HCT116 (cell line): Measurements from ENCODE around the gene NSUN2. TPM values are rescaled to one million over a fixed set of nuclear protein-coding genes. Genes with fewer than 3 reads are reported as not detected.

Experiments used
- ATAC-seq: fragments of 200-7000 bp; cut with Tn5 transposase; 2 replicates; pipeline ENCODE4 v1.9.1; 2020; ENCODE audit warnings: mild to moderate bottlenecking, moderate library complexity
- BruUV-seq: library from RNA; stranded (reverse); fragments of 400-500 nt; replicated peaks from 2 replicates; lab custom pipeline; 2021; lab: Mats Ljungman, UMichigan
- CTCF ChIA-PET: fragments of 300-600 bp; sonication (Branson Sonifier 250); formaldehyde crosslinking; loops from one replicate; lab custom pipeline; 2021; ENCODE audit warnings: antibody characterized with exemption; lab: Charles Lee
- POLR2A ChIA-PET: fragments of 300-600, 350-600 bp; sonication (Branson Sonifier 250); formaldehyde crosslinking; loops from one replicate; lab custom pipeline; 2021; ENCODE audit warnings: antibody characterized with exemption; lab: Charles Lee
- RAD21 ChIA-PET, 2 experiments: fragments of 300-600 bp; sonication (Branson Sonifier 250); formaldehyde crosslinking; loops; one replicate each; lab custom pipeline; 2023; ENCODE audit warnings: low total read pairs in 2 of 2; ENCODE audit not compliant: uncharacterized antibody in 2 of 2, unreplicated experiment in 2 of 2, low non-redundant PET in 1 of 2; lab: Charles Lee
- DNase-seq: peaks from one replicate; pipeline ENCODE4 v3.0.0-alpha.2; 2010; ENCODE audit warnings: low read depth, low spot score
- H2AFZ ChIP-seq: fragments of 200-600 bp; shearing (Covaris generic), sonication (generic); 2 replicates; pipeline ENCODE4 v1.6.1; 2017; ENCODE audit warnings: low read depth, mixed run types, mixed read lengths, antibody characterized with exemption, low read length; ENCODE audit not compliant: poor library complexity, severe bottlenecking
- H3K27ac ChIP-seq: 2 replicates; pipeline ENCODE4 v1.5.1; 2012; ENCODE audit warnings: low read depth, low read length
- H3K27me3 ChIP-seq: fragments of 200-600 bp; sonication (generic); 2 replicates; pipeline ENCODE4 v1.6.1; 2016; ENCODE audit warnings: mixed run types, low read length, mixed read lengths; ENCODE audit not compliant: insufficient read depth
- H3K36me3 ChIP-seq, 2 experiments: fragments of 200-500 bp in 1 of 2; fragments of 200-600 bp in 1 of 2; sonication (Bioruptor generic) in 1 of 2; sonication (generic) in 1 of 2; 2 replicates each; pipeline versions ENCODE4 v1.5.1 to v1.6.1; 2014 to 2016; ENCODE audit warnings: low read length in 2 of 2, inconsistent platforms in 1 of 2, mixed read lengths in 1 of 2, mixed run types in 1 of 2; ENCODE audit not compliant: insufficient read depth in 2 of 2, control insufficient read depth in 1 of 2
- H3K4me1 ChIP-seq, 2 experiments: fragments of 200-600 bp in 1 of 2; sonication (generic) in 1 of 2; 2 replicates each; pipeline versions ENCODE4 v1.5.1 to v1.6.1; 2012 to 2017; ENCODE audit warnings: low read length in 2 of 2, inconsistent platforms in 1 of 2, mild to moderate bottlenecking in 1 of 2, mixed read lengths in 1 of 2, mixed run types in 1 of 2, moderate library complexity in 1 of 2; ENCODE audit not compliant: insufficient read depth in 2 of 2, control insufficient read depth in 1 of 2
- H3K4me2 ChIP-seq: fragments of 200-600 bp; sonication (generic); 2 replicates; pipeline ENCODE4 v1.6.1; 2017; ENCODE audit warnings: mixed run types, low read length, mixed read lengths
- H3K4me3 ChIP-seq, 2 experiments: fragments of 200-600 bp in 1 of 2; sonication (generic) in 1 of 2; replicated peaks in 1 of 2; 2 replicates each; pipeline ENCODE4 v1.5.1; 2011 to 2016; ENCODE audit warnings: low read length in 2 of 2, control low read depth in 1 of 2, low read depth in 1 of 2, mild to moderate bottlenecking in 1 of 2, mixed read lengths in 1 of 2, mixed run types in 1 of 2
- H3K79me2 ChIP-seq: fragments of 200-600 bp; sonication (generic); 2 replicates; pipeline ENCODE4 v1.6.1; 2017; ENCODE audit warnings: mild to moderate bottlenecking, mixed run types, low read length, moderate library complexity, mixed read lengths; ENCODE audit not compliant: insufficient read depth
- H3K9ac ChIP-seq: fragments of 200-600 bp; sonication (generic); 2 replicates; pipeline ENCODE4 v1.6.1; 2016; ENCODE audit warnings: low read length, mixed read lengths
- H3K9me2 ChIP-seq: fragments of 200-600 bp; sonication (generic), shearing (Covaris generic); 2 replicates; pipeline ENCODE4 v1.6.1; 2017; ENCODE audit warnings: mixed run types, mild to moderate bottlenecking, moderate library complexity; ENCODE audit not compliant: insufficient read depth
- H3K9me3 ChIP-seq, 2 experiments: fragments of 200-500 bp in 1 of 2; fragments of 200-600 bp in 1 of 2; sonication (Bioruptor generic) in 1 of 2; sonication (generic) in 1 of 2; 2 replicates each; pipeline ENCODE4 v1.6.1; 2014 to 2017; ENCODE audit warnings: low read length in 2 of 2, mixed read lengths in 2 of 2, inconsistent platforms in 1 of 2, low read depth in 1 of 2, mild to moderate bottlenecking in 1 of 2, mixed run types in 1 of 2, moderate library complexity in 1 of 2; ENCODE audit not compliant: control insufficient read depth in 1 of 2, insufficient read depth in 1 of 2
- H4K20me1 ChIP-seq: fragments of 200-600 bp; sonication (generic), shearing (Covaris generic); 2 replicates; pipeline ENCODE4 v1.6.1; 2017; ENCODE audit warnings: mixed run types, mild to moderate bottlenecking, moderate library complexity; ENCODE audit not compliant: insufficient read depth
- SIN3A ChIP-seq: IDR thresholded peaks from 2 replicates; pipeline ENCODE4 v1.6.1; 2012; ENCODE audit warnings: low read depth
- YY1 ChIP-seq: IDR thresholded peaks from 2 replicates; pipeline ENCODE4 v1.6.1; 2011; ENCODE audit warnings: low read length, low read depth, moderate library complexity, mild to moderate bottlenecking; ENCODE audit not compliant: insufficient replicate concordance; ENCODE audit errors: extremely low read depth
- intact Hi-C: fragments of 100-400 bp; cut with micrococcal nuclease; formaldehyde crosslinking; loops from 2 replicates; pipeline ENCODE4 v1.10.0; 2022
- total RNA-seq: library from RNA; stranded (reverse); gene quantifications from one replicate; pipeline ENCODE4 v1.2.1, GENCODE V29; 2021; ENCODE audit not compliant: unreplicated experiment
- TF ChIP-seq, protein P1 (sequence below): IDR thresholded peaks from 2 replicates; pipeline ENCODE4 v1.6.1; 2012

Gene NSUN2
- total RNA-seq, 1 experiment from 2014 or later: 101 TPM

DNA sequence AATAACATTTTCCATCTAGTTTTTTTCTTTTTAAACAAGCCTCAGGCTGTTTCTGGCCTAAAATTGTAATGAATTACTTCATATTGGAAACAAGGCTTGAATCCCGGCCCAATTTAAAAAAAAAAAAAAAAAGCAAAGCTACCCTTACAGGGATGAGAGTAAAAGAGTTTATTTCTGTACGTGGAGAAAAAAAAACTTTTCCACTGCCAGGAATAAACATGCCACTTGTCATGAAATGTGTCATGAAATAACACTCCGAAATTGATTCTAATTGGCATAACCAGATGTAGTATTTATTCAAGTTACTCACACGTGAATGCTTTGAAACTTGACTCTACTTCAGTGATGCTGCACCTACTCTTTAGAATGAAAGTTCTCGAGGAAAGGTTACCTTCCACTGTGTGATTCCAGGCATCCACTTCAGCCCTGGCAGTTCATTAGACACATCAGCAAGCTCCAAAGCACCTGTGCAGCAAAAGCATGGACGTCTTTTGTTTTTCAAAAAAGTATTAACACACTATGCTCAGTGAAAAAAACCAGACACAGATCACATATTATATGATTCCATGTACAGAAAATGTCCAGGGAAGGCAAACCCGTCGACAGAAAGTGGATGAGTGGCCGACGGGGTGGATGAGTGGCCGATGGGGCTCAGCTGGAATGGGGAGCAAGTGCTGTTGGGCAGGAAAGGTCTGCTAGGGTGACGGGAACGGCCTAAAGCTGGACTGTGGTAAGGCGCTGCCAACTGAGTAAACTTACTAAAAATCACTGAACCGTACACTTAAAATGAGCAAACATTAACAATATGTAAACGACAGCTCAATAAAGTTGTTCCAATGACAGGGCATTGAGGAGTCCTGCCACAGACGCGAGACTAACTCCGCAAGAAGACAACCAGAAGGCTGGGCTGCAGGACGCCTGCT lies 21.2 kb downstream of the NSUN2 start:
- H3K9ac ChIP-seq: no peak overlapping the region
- BruUV-seq: no TSS peak
- ChIA-PET CTCF (no interaction called here), RAD21 (no interaction called here), POLR2A (no interaction called here)
- ATAC-seq (no peak), DNase-seq (no peak)
- no peaks in the 10 kb centered on the region for H3K9me2 ChIP-seq
- peaks cover 97% of the 10 kb centered on the region for H3K79me2 ChIP-seq
- no peak for TF ChIP-seq SIN3A
- TF ChIP-seq, protein P1, sequence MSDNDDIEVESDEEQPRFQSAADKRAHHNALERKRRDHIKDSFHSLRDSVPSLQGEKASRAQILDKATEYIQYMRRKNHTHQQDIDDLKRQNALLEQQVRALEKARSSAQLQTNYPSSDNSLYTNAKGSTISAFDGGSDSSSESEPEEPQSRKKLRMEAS: no peak
- H3K4me1 ChIP-seq: no peaks in the 10 kb centered on the region
- intact Hi-C loops: loop anchor here (10.0 kb wide), 1 partner anchor 237 kb away; the partner anchor contains the start of gene MED10
- no peaks in the 10 kb centered on the region for H3K9me3 ChIP-seq
- no peak overlapping the region for H2AFZ ChIP-seq
- no peak overlapping the region for H3K4me2 ChIP-seq
- H3K27me3 ChIP-seq: no peaks in the 10 kb centered on the region
- H3K4me3 ChIP-seq: no peak overlapping the region
- H3K27ac ChIP-seq: no peak overlapping the region
- peaks cover 10% of the 10 kb centered on the region; the same call in 1 of the 2 replicates for H4K20me1 ChIP-seq
- H3K36me3 ChIP-seq: peaks cover 81 to 92% of the 10 kb centered on the region in 2 experiments

DNA sequence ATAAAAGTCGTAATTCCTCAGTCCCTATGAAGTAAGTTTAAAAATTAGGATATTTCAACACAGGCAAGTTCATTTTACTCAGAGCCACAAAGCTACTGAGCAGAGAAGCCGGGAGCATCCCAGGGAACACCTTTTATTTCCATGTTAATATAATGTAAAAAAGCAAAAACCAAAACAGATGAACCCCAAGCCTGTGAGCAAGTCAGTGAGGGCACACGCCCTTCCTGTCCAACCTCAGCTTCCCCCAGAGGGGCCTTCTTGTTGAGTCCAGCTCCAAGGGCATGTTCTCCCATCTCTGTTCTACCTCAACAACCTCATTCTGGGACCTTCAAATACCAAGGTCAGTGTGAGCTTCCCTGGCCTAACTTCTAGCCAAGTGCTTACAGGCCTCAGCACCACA lies 24.8 kb downstream of the NSUN2 start:
- Histone ChIP-seq H3K9me3 (no peaks in the 10 kb centered on the region), H3K4me3 (no peak overlapping the region), H3K27ac (no peak overlapping the region), H3K9ac (no peak overlapping the region), H3K9me2 (no peaks in the 10 kb centered on the region), H3K4me1 (no peaks in the 10 kb centered on the region), H3K4me2 (no peak overlapping the region), H3K36me3 (peaks cover 77 to 79% of the 10 kb centered on the region in 2 experiments), H3K79me2 (peaks cover 82% of the 10 kb centered on the region), H4K20me1 (0 out of 2 replicates have a peak, but pooled peaks cover 6% of the 10 kb centered on the region), H3K27me3 (no peaks in the 10 kb centered on the region), H2AFZ (no peak overlapping the region)
- CTCF ChIA-PET: no interaction called here
- DNase-seq (no peak), ATAC-seq (no peak)
- intact Hi-C loops: no loop called here
- RAD21 ChIA-PET: no interaction called here
- POLR2A ChIA-PET: no interaction called here
- no TSS peak for BruUV-seq
- no peak for TF ChIP-seq YY1
